Choroid plexus epithelial cell (primary cell): ENCODE measurements around the gene TOR4A.
"Not testable (repeated sequence)": the region's sequence is repeated elsewhere in the genome, so short reads cannot be mapped to it uniquely, and the experiment has no call there.

Experiments
- DNase-seq: peaks from one replicate; pipeline ENCODE4 v3.0.0-alpha.2; 2010; ENCODE audit warnings: low read depth
- H3K4me3 ChIP-seq: 2 replicates; pipeline ENCODE4 v1.5.1; 2011; ENCODE audit warnings: low read depth, mild to moderate bottlenecking, control low read depth, low read length, moderate library complexity
- TF ChIP-seq, protein P1 (sequence below): conservative IDR thresholded peaks from 2 replicates; pipeline ENCODE4 v1.5.1; 2011; ENCODE audit warnings: low read depth, mild to moderate bottlenecking, control low read depth, inconsistent platforms, low read length, moderate library complexity

Gene TOR4A

DNA sequence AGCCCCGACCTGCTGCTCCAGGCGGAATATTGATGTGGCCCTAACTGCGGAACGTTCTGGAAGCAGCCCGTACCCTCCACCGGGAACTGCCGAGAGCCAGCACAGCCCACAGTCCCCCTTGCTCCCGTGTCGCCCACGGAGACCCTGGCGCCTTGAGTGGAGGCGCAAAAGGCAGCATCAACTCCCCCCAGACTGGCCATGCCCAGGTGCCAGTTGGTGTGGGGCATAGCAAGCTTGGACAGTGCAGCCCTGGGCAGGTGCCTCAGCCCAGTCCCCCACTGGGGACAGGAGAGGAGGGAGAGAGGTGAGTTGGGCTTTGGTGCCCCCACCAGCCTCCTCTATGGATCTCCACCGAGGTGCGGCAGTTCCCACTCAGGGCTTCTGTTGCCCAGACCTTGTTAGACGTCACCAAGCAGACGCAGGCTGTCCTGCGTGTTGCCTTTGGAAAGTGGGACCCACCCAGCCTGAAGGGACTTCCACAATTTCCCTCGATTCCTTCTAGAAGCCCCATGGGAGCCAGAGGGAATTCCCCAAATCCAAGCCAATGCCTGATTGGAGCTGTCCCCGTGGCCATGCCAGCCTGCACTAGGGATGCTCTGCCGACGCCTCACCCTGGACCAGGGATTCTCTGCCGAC, 44.3 kb downstream of the TOR4A start:
- H3K4me3 ChIP-seq, result no peak overlapping the region
- TF ChIP-seq, protein P1, sequence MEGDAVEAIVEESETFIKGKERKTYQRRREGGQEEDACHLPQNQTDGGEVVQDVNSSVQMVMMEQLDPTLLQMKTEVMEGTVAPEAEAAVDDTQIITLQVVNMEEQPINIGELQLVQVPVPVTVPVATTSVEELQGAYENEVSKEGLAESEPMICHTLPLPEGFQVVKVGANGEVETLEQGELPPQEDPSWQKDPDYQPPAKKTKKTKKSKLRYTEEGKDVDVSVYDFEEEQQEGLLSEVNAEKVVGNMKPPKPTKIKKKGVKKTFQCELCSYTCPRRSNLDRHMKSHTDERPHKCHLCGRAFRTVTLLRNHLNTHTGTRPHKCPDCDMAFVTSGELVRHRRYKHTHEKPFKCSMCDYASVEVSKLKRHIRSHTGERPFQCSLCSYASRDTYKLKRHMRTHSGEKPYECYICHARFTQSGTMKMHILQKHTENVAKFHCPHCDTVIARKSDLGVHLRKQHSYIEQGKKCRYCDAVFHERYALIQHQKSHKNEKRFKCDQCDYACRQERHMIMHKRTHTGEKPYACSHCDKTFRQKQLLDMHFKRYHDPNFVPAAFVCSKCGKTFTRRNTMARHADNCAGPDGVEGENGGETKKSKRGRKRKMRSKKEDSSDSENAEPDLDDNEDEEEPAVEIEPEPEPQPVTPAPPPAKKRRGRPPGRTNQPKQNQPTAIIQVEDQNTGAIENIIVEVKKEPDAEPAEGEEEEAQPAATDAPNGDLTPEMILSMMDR, result no peak
- no peak for DNase-seq

DNA sequence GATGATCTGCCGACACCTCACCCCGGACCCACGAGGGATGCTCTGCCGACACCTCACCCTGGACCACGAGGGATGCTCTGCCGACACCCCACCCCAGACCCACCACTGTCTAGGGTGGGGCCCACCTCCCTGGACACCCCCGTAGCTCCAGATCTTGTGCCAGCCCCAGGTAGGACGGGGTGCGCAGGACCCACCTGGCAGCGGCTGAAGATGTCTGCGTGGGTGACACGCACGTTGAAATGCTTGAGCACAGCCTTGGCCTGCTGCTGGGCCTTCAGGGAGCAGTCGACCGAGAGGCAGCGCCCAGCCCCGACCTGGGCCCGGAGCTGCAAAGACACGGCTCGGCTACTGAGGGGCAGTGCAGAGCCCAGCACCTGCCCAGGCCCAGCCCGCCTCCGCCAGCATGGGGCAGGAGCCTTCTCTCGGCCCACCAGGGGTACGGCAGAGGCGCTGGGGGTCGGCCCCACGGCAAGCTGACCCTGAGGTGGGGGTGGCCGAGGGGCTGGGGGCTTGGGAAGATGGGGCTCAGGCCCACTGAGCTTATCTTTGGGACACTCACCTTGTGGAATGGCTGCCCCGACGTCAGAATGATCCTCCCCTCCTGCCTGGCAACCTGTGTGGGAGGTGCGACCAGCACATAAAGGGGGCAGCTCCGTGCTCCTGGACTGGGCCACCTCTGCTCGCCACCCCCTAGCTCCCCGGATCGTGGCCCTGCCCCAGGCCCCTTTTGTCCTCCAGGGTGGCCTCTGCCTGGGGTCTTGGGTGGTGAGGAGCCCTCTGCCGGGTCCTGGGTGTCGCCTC, 46.2 kb downstream of the TOR4A start:
- DNase-seq, result no peak
- no peak overlapping the region for H3K4me3 ChIP-seq
- TF ChIP-seq, protein P1, result no peak

DNA sequence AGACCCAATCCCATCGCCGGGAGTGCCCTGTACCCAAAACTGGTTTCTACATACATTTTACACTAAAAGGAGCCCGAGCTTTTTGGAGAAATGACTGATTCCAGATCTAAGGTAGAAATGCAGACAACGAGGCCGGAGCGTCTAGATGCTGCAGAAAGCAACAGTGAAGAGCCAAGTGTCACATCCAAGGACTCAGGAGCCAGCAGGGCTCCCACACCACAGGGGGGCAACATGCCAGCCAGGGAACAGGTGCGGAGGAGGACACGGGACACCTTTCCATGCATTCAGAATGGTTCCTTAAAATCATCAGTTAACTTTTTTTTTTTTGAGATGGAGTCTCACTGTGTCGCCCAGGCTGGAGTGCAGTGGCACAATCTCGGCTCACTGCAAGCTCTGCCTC, 47.6 kb downstream of the TOR4A start:
- H3K4me3 ChIP-seq, result no peak overlapping the region
- DNase-seq, result no peak
- TF ChIP-seq, protein P1, result no peak

GRCh38 chr9:137325799-137326198, 48.3 kb downstream of the TOR4A start:
- no peak overlapping the region for H3K4me3 ChIP-seq
- no peak for DNase-seq
- TF ChIP-seq, protein P1, result no peak

- H3K4me3 ChIP-seq, result no peak overlapping the region
- TF ChIP-seq, protein P1, result no peak
- DNase-seq, result no peak
Measured at GRCh38 chr9:137326445-137327065, 49.0 kb downstream of the TOR4A start.

GRCh38 chr9:137327641-137328550, 50.4 kb downstream of the TOR4A start:
- not testable (repeated sequence) for DNase-seq, H3K4me3 ChIP-seq

GRCh38 chr9:137329590-137329989, 52.1 kb downstream of the TOR4A start:
- not testable (repeated sequence) for DNase-seq, H3K4me3 ChIP-seq
